Caco-2 (cell line): Measurements from ENCODE around the gene TCF7L1. TPM values are rescaled to one million over a fixed set of nuclear protein-coding genes. Genes with fewer than 3 reads are reported as not detected.

Experiments used
- BruUV-seq: library from RNA; stranded (reverse); fragments of 400-500 nt; replicated peaks from 2 replicates; lab custom pipeline; 2021; lab: Mats Ljungman, UMichigan
- CTCF ChIA-PET: fragments of 300-600 bp; sonication (Branson Sonifier 250); formaldehyde crosslinking; loops from one replicate; lab custom pipeline; 2022; ENCODE audit warnings: antibody characterized with exemption; lab: Charles Lee
- POLR2A ChIA-PET: fragments of 300-600 bp; sonication (Branson Sonifier 250); formaldehyde crosslinking; loops from one replicate; lab custom pipeline; 2022; ENCODE audit warnings: antibody characterized with exemption; lab: Charles Lee
- DNase-seq, 2 experiments: peaks; one replicate each; pipeline versions ENCODE4 v3.0.0 to v3.0.0-alpha.2; 2020 to 2022
- H3K27me3 ChIP-seq: replicated peaks from 2 replicates; pipeline ENCODE4 v1.6.0; 2011; ENCODE audit warnings: low read length; ENCODE audit not compliant: control insufficient read depth, insufficient read depth
- H3K36me3 ChIP-seq: 2 replicates; pipeline ENCODE4 v1.5.1; 2011; ENCODE audit warnings: low read length; ENCODE audit not compliant: control insufficient read depth, insufficient read depth
- H3K4me1 ChIP-seq: fragments of 250-450 bp; sonication (Bioruptor Pico); 2 replicates; pipeline ENCODE4 v1.5.1; 2020; ENCODE audit warnings: mild to moderate bottlenecking
- H3K4me3 ChIP-seq: 2 replicates; pipeline ENCODE4 v1.5.1; 2011; ENCODE audit warnings: low read depth, mild to moderate bottlenecking, control low read depth, low read length
- H3K9me3 ChIP-seq: fragments of 250-450 bp; sonication (Bioruptor Pico); 2 replicates; pipeline ENCODE4 v1.5.1; 2020; ENCODE audit warnings: mild to moderate bottlenecking, moderate library complexity
- H3K27ac Mint-ChIP-seq: one replicate; pipeline ENCODE4 v1.8.0; 2022; ENCODE audit warnings: mixed read lengths; ENCODE audit not compliant: unreplicated experiment
- H3K27me3 Mint-ChIP-seq: one replicate; pipeline ENCODE4 v1.8.0; 2022; ENCODE audit warnings: mixed read lengths; ENCODE audit not compliant: insufficient read depth, unreplicated experiment
- H3K36me3 Mint-ChIP-seq: one replicate; pipeline ENCODE4 v1.8.0; 2022; ENCODE audit warnings: mild to moderate bottlenecking, mixed read lengths; ENCODE audit not compliant: insufficient read depth, unreplicated experiment
- H3K4me1 Mint-ChIP-seq: one replicate; pipeline ENCODE4 v1.8.0; 2022; ENCODE audit warnings: low read depth, mixed read lengths; ENCODE audit not compliant: unreplicated experiment
- H3K4me3 Mint-ChIP-seq: one replicate; pipeline ENCODE4 v1.8.0; 2022; ENCODE audit warnings: mild to moderate bottlenecking, moderate library complexity, mixed read lengths; ENCODE audit not compliant: unreplicated experiment
- H3K9me3 Mint-ChIP-seq: one replicate; pipeline ENCODE4 v1.8.0; 2022; ENCODE audit warnings: mixed read lengths; ENCODE audit not compliant: unreplicated experiment
- CTCF ChIP-seq, 2 experiments: fragments of 200-600 bp in 1 of 2; IDR thresholded peaks; 1 replicate in 1 of 2; 2 replicates in 1 of 2; pipeline versions ENCODE4 v1.5.1 to v1.8.0; 2011 to 2022; ENCODE audit warnings: antibody characterized with exemption in 1 of 2, control low read depth in 1 of 2, inconsistent platforms in 1 of 2, low read depth in 1 of 2, low read length in 1 of 2, mild to moderate bottlenecking in 1 of 2, moderate library complexity in 1 of 2; ENCODE audit not compliant: insufficient read depth in 1 of 2, severe bottlenecking in 1 of 2, unreplicated experiment in 1 of 2
- intact Hi-C: fragments of 100-400 bp; cut with micrococcal nuclease; formaldehyde crosslinking; loops from one replicate; pipeline ENCODE4 v1.10.0; 2022; ENCODE audit not compliant: unreplicated experiment
- total RNA-seq: library from RNA; stranded (reverse); gene quantifications from 2 replicates; pipeline ENCODE4 v1.2.3, GENCODE V29; 2022

Gene TCF7L1
- total RNA-seq, 1 experiment from 2014 or later = 29.0 TPM

GRCh38 chr2:85143463-85144082 lies 10.4 kb downstream of the TCF7L1 start:
- intact Hi-C loops = no loop called here
- ChIA-PET POLR2A (interaction anchor here (0.7 kb wide), 1 partner anchor 11 kb away, joined by 4 read pairs; the partner anchor contains the start of gene TCF7L1), CTCF (interaction anchor here (0.6 to 1.9 kb wide), 4 partner anchors 10 to 139 kb away, joined by 4 to 10 read pairs (median 6); partner anchors contain the start of gene TCF7L1)
- Histone ChIP-seq H3K27me3 (no peaks in the 10 kb centered on the region), H3K36me3 (no peaks in the 10 kb centered on the region), H3K4me3 (no peak overlapping the region), H3K9me3 (no peaks in the 10 kb centered on the region), H3K4me1 (peaks cover 23% of the 10 kb centered on the region)
- Mint-ChIP-seq H3K27ac (peak overlapping the region; percentile 19), H3K4me1 (peaks cover 16% of the 10 kb centered on the region), H3K36me3 (no peaks in the 10 kb centered on the region), H3K9me3 (no peaks in the 10 kb centered on the region), H3K27me3 (no peaks in the 10 kb centered on the region), H3K4me3 (peak overlapping the region; percentile 13)
- BruUV-seq = no TSS peak
- no peak for TF ChIP-seq CTCF (IDR thresholded peaks at IDR 0.05; ENCODE audit: insufficient read depth in 1 of 2, low read depth in 1 of 2, low read length in 1 of 2, severe bottlenecking in 1 of 2, unreplicated experiment in 1 of 2)
- DNase-seq = peak; percentile 43 to 59

GRCh38 chr2:85145116-85145820 lies 12.1 kb downstream of the TCF7L1 start:
- no peak for TF ChIP-seq CTCF (IDR thresholded peaks at IDR 0.05; ENCODE audit: insufficient read depth in 1 of 2, low read depth in 1 of 2, low read length in 1 of 2, severe bottlenecking in 1 of 2, unreplicated experiment in 1 of 2)
- Mint-ChIP-seq H3K4me3 (no peak overlapping the region), H3K36me3 (no peaks in the 10 kb centered on the region), H3K4me1 (peaks cover 16% of the 10 kb centered on the region), H3K27ac (no peak overlapping the region), H3K27me3 (no peaks in the 10 kb centered on the region), H3K9me3 (no peaks in the 10 kb centered on the region)
- intact Hi-C loops = no loop called here
- no peaks in the 10 kb centered on the region for H3K27me3 ChIP-seq
- H3K4me3 ChIP-seq = no peak overlapping the region
- H3K36me3 ChIP-seq = no peaks in the 10 kb centered on the region
- BruUV-seq = no TSS peak
- peak; percentile 33 to 70 for DNase-seq
- POLR2A ChIA-PET = no interaction called here
- H3K9me3 ChIP-seq = no peaks in the 10 kb centered on the region
- peaks cover 23% of the 10 kb centered on the region for H3K4me1 ChIP-seq
- CTCF ChIA-PET = interaction anchor here (0.7 to 1.0 kb wide), 2 partner anchors 13 to 123 kb away, joined by 3 to 6 read pairs; partner anchors contain the start of gene TCF7L1

GRCh38 chr2:85148190-85148589 lies 15.0 kb downstream of the TCF7L1 start:
- BruUV-seq = no TSS peak
- H3K27me3 ChIP-seq = no peaks in the 10 kb centered on the region
- no peak for DNase-seq

More at GRCh38 chr2:85148190-85148589, 15.0 kb downstream of the TCF7L1 start:
- Mint-ChIP-seq H3K36me3 (no peaks in the 10 kb centered on the region), H3K4me3 (no peak overlapping the region), H3K4me1 (peaks cover 16% of the 10 kb centered on the region), H3K9me3 (no peaks in the 10 kb centered on the region), H3K27ac (no peak overlapping the region), H3K27me3 (no peaks in the 10 kb centered on the region)
- H3K4me3 ChIP-seq = no peak overlapping the region
- ChIA-PET CTCF (no interaction called here), POLR2A (no interaction called here)
- H3K4me1 ChIP-seq = peaks cover 18% of the 10 kb centered on the region
- intact Hi-C loops = no loop called here
- H3K9me3 ChIP-seq = no peaks in the 10 kb centered on the region
- no peaks in the 10 kb centered on the region for H3K36me3 ChIP-seq
- peak in 1 of 2 experiments; percentile 10 for TF ChIP-seq CTCF (IDR thresholded peaks at IDR 0.05; ENCODE audit: insufficient read depth in 1 of 2, low read depth in 1 of 2, low read length in 1 of 2, severe bottlenecking in 1 of 2, unreplicated experiment in 1 of 2)
